Caco-2 (cell line): Measurements from ENCODE around the gene PTCD1. TPM values are rescaled to one million over a fixed set of nuclear protein-coding genes. Genes with fewer than 3 reads are reported as not detected.

Source experiments
- BruUV-seq: library from RNA; stranded (reverse); fragments of 400-500 nt; replicated peaks from 2 replicates; lab custom pipeline; 2021; lab: Mats Ljungman, UMichigan
- CTCF ChIA-PET: fragments of 300-600 bp; sonication (Branson Sonifier 250); formaldehyde crosslinking; loops from one replicate; lab custom pipeline; 2022; ENCODE audit warnings: antibody characterized with exemption; lab: Charles Lee
- POLR2A ChIA-PET: fragments of 300-600 bp; sonication (Branson Sonifier 250); formaldehyde crosslinking; loops from one replicate; lab custom pipeline; 2022; ENCODE audit warnings: antibody characterized with exemption; lab: Charles Lee
- DNase-seq, 2 experiments: peaks; one replicate each; pipeline versions ENCODE4 v3.0.0 to v3.0.0-alpha.2; 2020 to 2022
- H3K27me3 ChIP-seq: replicated peaks from 2 replicates; pipeline ENCODE4 v1.6.0; 2011; ENCODE audit warnings: low read length; ENCODE audit not compliant: control insufficient read depth, insufficient read depth
- H3K36me3 ChIP-seq: 2 replicates; pipeline ENCODE4 v1.5.1; 2011; ENCODE audit warnings: low read length; ENCODE audit not compliant: control insufficient read depth, insufficient read depth
- H3K4me1 ChIP-seq: fragments of 250-450 bp; sonication (Bioruptor Pico); 2 replicates; pipeline ENCODE4 v1.5.1; 2020; ENCODE audit warnings: mild to moderate bottlenecking
- H3K4me3 ChIP-seq: 2 replicates; pipeline ENCODE4 v1.5.1; 2011; ENCODE audit warnings: low read depth, mild to moderate bottlenecking, control low read depth, low read length
- H3K9me3 ChIP-seq: fragments of 250-450 bp; sonication (Bioruptor Pico); 2 replicates; pipeline ENCODE4 v1.5.1; 2020; ENCODE audit warnings: mild to moderate bottlenecking, moderate library complexity
- H3K27ac Mint-ChIP-seq: one replicate; pipeline ENCODE4 v1.8.0; 2022; ENCODE audit warnings: mixed read lengths; ENCODE audit not compliant: unreplicated experiment
- H3K27me3 Mint-ChIP-seq: one replicate; pipeline ENCODE4 v1.8.0; 2022; ENCODE audit warnings: mixed read lengths; ENCODE audit not compliant: insufficient read depth, unreplicated experiment
- H3K36me3 Mint-ChIP-seq: one replicate; pipeline ENCODE4 v1.8.0; 2022; ENCODE audit warnings: mild to moderate bottlenecking, mixed read lengths; ENCODE audit not compliant: insufficient read depth, unreplicated experiment
- H3K4me1 Mint-ChIP-seq: one replicate; pipeline ENCODE4 v1.8.0; 2022; ENCODE audit warnings: low read depth, mixed read lengths; ENCODE audit not compliant: unreplicated experiment
- H3K4me3 Mint-ChIP-seq: one replicate; pipeline ENCODE4 v1.8.0; 2022; ENCODE audit warnings: mild to moderate bottlenecking, moderate library complexity, mixed read lengths; ENCODE audit not compliant: unreplicated experiment
- H3K9me3 Mint-ChIP-seq: one replicate; pipeline ENCODE4 v1.8.0; 2022; ENCODE audit warnings: mixed read lengths; ENCODE audit not compliant: unreplicated experiment
- intact Hi-C: fragments of 100-400 bp; cut with micrococcal nuclease; formaldehyde crosslinking; loops from one replicate; pipeline ENCODE4 v1.10.0; 2022; ENCODE audit not compliant: unreplicated experiment
- total RNA-seq: library from RNA; stranded (reverse); gene quantifications from 2 replicates; pipeline ENCODE4 v1.2.3, GENCODE V29; 2022
- TF ChIP-seq, protein P1 (sequence below), 2 experiments: fragments of 200-600 bp in 1 of 2; IDR thresholded peaks; 1 replicate in 1 of 2; 2 replicates in 1 of 2; pipeline versions ENCODE4 v1.5.1 to v1.8.0; 2011 to 2022; ENCODE audit warnings: antibody characterized with exemption in 1 of 2, control low read depth in 1 of 2, inconsistent platforms in 1 of 2, low read depth in 1 of 2, low read length in 1 of 2, mild to moderate bottlenecking in 1 of 2, moderate library complexity in 1 of 2; ENCODE audit not compliant: insufficient read depth in 1 of 2, severe bottlenecking in 1 of 2, unreplicated experiment in 1 of 2

The PTCD1 gene
- total RNA-seq, 1 experiment from 2014 or later: 59.6 TPM

GRCh38 chr7:99392659-99393354 is 45.8 kb downstream of the PTCD1 start:
- H3K4me1 Mint-ChIP-seq: peaks cover under 1% of the 10 kb centered on the region
- peaks cover 100% of the 10 kb centered on the region for H3K36me3 Mint-ChIP-seq
- ChIA-PET CTCF (no interaction called here), POLR2A (interaction anchor here (0.5 kb wide), 1 partner anchor 10 kb away, joined by 4 read pairs; no protein-coding TSS in a partner anchor)
- Histone ChIP-seq H3K9me3 (no peaks in the 10 kb centered on the region), H3K4me1 (no peaks in the 10 kb centered on the region), H3K36me3 (peaks cover 7% of the 10 kb centered on the region), H3K27me3 (no peaks in the 10 kb centered on the region), H3K4me3 (no peak overlapping the region)
- H3K27ac Mint-ChIP-seq: no peak overlapping the region
- no TSS peak for BruUV-seq
- no peak for DNase-seq
- H3K27me3 Mint-ChIP-seq: no peaks in the 10 kb centered on the region
- no peak overlapping the region for H3K4me3 Mint-ChIP-seq
- TF ChIP-seq, protein P1, sequence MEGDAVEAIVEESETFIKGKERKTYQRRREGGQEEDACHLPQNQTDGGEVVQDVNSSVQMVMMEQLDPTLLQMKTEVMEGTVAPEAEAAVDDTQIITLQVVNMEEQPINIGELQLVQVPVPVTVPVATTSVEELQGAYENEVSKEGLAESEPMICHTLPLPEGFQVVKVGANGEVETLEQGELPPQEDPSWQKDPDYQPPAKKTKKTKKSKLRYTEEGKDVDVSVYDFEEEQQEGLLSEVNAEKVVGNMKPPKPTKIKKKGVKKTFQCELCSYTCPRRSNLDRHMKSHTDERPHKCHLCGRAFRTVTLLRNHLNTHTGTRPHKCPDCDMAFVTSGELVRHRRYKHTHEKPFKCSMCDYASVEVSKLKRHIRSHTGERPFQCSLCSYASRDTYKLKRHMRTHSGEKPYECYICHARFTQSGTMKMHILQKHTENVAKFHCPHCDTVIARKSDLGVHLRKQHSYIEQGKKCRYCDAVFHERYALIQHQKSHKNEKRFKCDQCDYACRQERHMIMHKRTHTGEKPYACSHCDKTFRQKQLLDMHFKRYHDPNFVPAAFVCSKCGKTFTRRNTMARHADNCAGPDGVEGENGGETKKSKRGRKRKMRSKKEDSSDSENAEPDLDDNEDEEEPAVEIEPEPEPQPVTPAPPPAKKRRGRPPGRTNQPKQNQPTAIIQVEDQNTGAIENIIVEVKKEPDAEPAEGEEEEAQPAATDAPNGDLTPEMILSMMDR (IDR thresholded peaks at IDR 0.05; ENCODE audit: insufficient read depth in 1 of 2, low read depth in 1 of 2, low read length in 1 of 2, severe bottlenecking in 1 of 2, unreplicated experiment in 1 of 2): no peak
- intact Hi-C loops: no loop called here
- no peaks in the 10 kb centered on the region for H3K9me3 Mint-ChIP-seq

- no peaks in the 10 kb centered on the region for H3K4me1 Mint-ChIP-seq
- no peaks in the 10 kb centered on the region for H3K9me3 Mint-ChIP-seq
- no peak overlapping the region for H3K27ac Mint-ChIP-seq
- TF ChIP-seq, protein P1 (IDR thresholded peaks at IDR 0.05; ENCODE audit: insufficient read depth in 1 of 2, low read depth in 1 of 2, low read length in 1 of 2, severe bottlenecking in 1 of 2, unreplicated experiment in 1 of 2): no peak
- CTCF ChIA-PET: no interaction called here
- Histone ChIP-seq H3K4me3 (no peak overlapping the region), H3K27me3 (no peaks in the 10 kb centered on the region), H3K9me3 (no peaks in the 10 kb centered on the region), H3K4me1 (no peaks in the 10 kb centered on the region), H3K36me3 (peaks cover 6% of the 10 kb centered on the region)
- H3K4me3 Mint-ChIP-seq: no peak overlapping the region
- intact Hi-C loops: no loop called here
- no TSS peak for BruUV-seq
- peaks cover 100% of the 10 kb centered on the region for H3K36me3 Mint-ChIP-seq
- POLR2A ChIA-PET: no interaction called here
- no peaks in the 10 kb centered on the region for H3K27me3 Mint-ChIP-seq
- DNase-seq: no peak
Measured at GRCh38 chr7:99392046-99392445, 46.6 kb downstream of the PTCD1 start.

GRCh38 chr7:99390941-99391602 is 47.5 kb downstream of the PTCD1 start:
- no TSS peak for BruUV-seq
- H3K4me1 ChIP-seq: no peaks in the 10 kb centered on the region
- Mint-ChIP-seq H3K27ac (no peak overlapping the region), H3K9me3 (no peaks in the 10 kb centered on the region), H3K4me1 (no peaks in the 10 kb centered on the region), H3K4me3 (no peak overlapping the region), H3K27me3 (no peaks in the 10 kb centered on the region), H3K36me3 (peaks cover 100% of the 10 kb centered on the region)
- no peaks in the 10 kb centered on the region for H3K9me3 ChIP-seq
- H3K27me3 ChIP-seq: no peaks in the 10 kb centered on the region
- TF ChIP-seq, protein P1 (IDR thresholded peaks at IDR 0.05; ENCODE audit: insufficient read depth in 1 of 2, low read depth in 1 of 2, low read length in 1 of 2, severe bottlenecking in 1 of 2, unreplicated experiment in 1 of 2): no peak
- H3K4me3 ChIP-seq: no peak overlapping the region
- CTCF ChIA-PET: interaction anchor here (0.6 kb wide), 1 partner anchor 60 kb away, joined by 9 read pairs; no protein-coding TSS in a partner anchor
- POLR2A ChIA-PET: no interaction called here
- H3K36me3 ChIP-seq: peaks cover 6% of the 10 kb centered on the region
- no peak for DNase-seq
- intact Hi-C loops: no loop called here
